Right lobe of liver (tissue), 6 donors: Measurements from ENCODE around the gene LMX1B. TPM values are rescaled to one million over a fixed set of nuclear protein-coding genes. Genes with fewer than 3 reads are reported as not detected.

Experiments
- ATAC-seq, 4 donors: fragments of 200-7000 bp; cut with Tn5 transposase; one replicate each; pipeline ENCODE4 v1.9.1; 2020; ENCODE audit warnings: mild to moderate bottlenecking in 4 of 4, moderate library complexity in 4 of 4
- DNase-seq, 3 donors: peaks; one replicate each; pipeline ENCODE4 v3.0.0-alpha.2; 2020
- H3K27ac ChIP-seq, 3 donors: fragments of 200-600 bp; one replicate each; pipeline ENCODE4 v1.8.0; 2022
- H3K27me3 ChIP-seq, 2 donors: fragments of 200-600 bp; one replicate each; pipeline ENCODE4 v1.8.0; 2022
- H3K36me3 ChIP-seq, 4 donors: fragments of 200-600 bp; sonication (generic) in 1 of 4; one replicate each; pipeline versions ENCODE4 v1.5.1 to v1.8.0; 2017 to 2022; ENCODE audit warnings: control low read depth in 1 of 4
- H3K4me1 ChIP-seq, 4 donors: fragments of 200-600 bp; sonication (generic) in 1 of 4; one replicate each; pipeline versions ENCODE4 v1.5.1 to v1.8.0; 2017 to 2022; ENCODE audit warnings: control low read depth in 1 of 4
- H3K4me3 ChIP-seq, 3 donors: fragments of 200-600 bp; one replicate each; pipeline ENCODE4 v1.8.0; 2022
- H3K9me3 ChIP-seq, 4 donors: fragments of 200-600 bp; sonication (generic) in 1 of 4; one replicate each; pipeline versions ENCODE4 v1.5.1 to v1.8.0; 2017 to 2022; ENCODE audit warnings: control low read depth in 1 of 4
- CTCF ChIP-seq, 4 donors: fragments of 200-600 bp in 3 of 4; fragments of 450-650 bp in 1 of 4; IDR thresholded peaks; one replicate each; pipeline versions ENCODE4 v1.5.1 to v1.8.0; 2016 to 2022; ENCODE audit warnings: antibody characterized with exemption in 4 of 4, mild to moderate bottlenecking in 2 of 4
- POLR2A ChIP-seq: fragments of 450-650 bp; IDR thresholded peaks from one replicate; pipeline ENCODE4 v1.6.1; 2017; ENCODE audit warnings: antibody characterized with exemption, mild to moderate bottlenecking
- whole genome bisulfite sequencing: methylation state at CpG from one replicate; pipeline ENCODE4 v1.1.6; 2018; ENCODE audit warnings: low coverage, low lambda C conversion rate; ENCODE audit not compliant: insufficient coverage; ENCODE audit errors: missing lambda C conversion rate; 5-methylcytosine and 5-hydroxymethylcytosine counted together
- intact Hi-C, 2 donors: fragments of 100-400 bp; cut with DNase I; formaldehyde crosslinking; loops; one replicate each; pipeline versions ENCODE4 v1.11.2 to v1.14.1; 2022
- total RNA-seq, 6 experiments: library from RNA; depleted of rRNA in 2 of 6; stranded (reverse); fragments of >200 nt in 2 of 6; fragmentation: NEBNext Ultra II Directional in 3 of 6; extraction: Animal tissue kit (Norgen Biotek cat#: 25700) in 3 of 6; gene quantifications; one replicate each; pipeline versions ENCODE4 v1.1.0 to v1.2.4, GENCODE V29; 2016 to 2023
- donor health status: DM: no; HTN: yes; CAD: no.
- donor health status: DM: no; HTN: no; CAD: no.
- donor health status: DM: no; HTN: no; CAD: no.
- donor health status: DM: no; HTN: yes; CAD: no.
- donor health status: DM: no; HTN: yes; CAD: no.

The LMX1B gene
- total RNA-seq, 6 experiments from 2014 or later = not detected

- TF ChIP-seq POLR2A (no peak), CTCF (IDR thresholded peaks at IDR 0.05) (no peak)
- no peaks in the 10 kb centered on the region for H3K9me3 ChIP-seq
- no peaks in the 10 kb centered on the region for H3K36me3 ChIP-seq
- H3K27ac ChIP-seq = no peak overlapping the region
- peaks cover 15 to 61% of the 10 kb centered on the region in 2 donors for H3K27me3 ChIP-seq
- 70% methylated on average over 6 of the region's 7 CpGs for WGBS
- H3K4me3 ChIP-seq = no peak overlapping the region
- no peak for DNase-seq
- peaks cover 0 to 15% (median 0%) of the 10 kb centered on the region in 4 donors for H3K4me1 ChIP-seq
- intact Hi-C loops = no loop called here
- no peak for ATAC-seq
Measured at GRCh38 chr9:126628146-126628545, 14.4 kb downstream of the LMX1B start.

GRCh38 chr9:126628969-126629674, 15.4 kb downstream of the LMX1B start:
- peaks cover 0 to 15% (median 0%) of the 10 kb centered on the region in 4 donors for H3K4me1 ChIP-seq
- no peak for ATAC-seq
- no peak overlapping the region for H3K4me3 ChIP-seq
- DNase-seq = no peak
- no peak for TF ChIP-seq POLR2A
- TF ChIP-seq CTCF (IDR thresholded peaks at IDR 0.05) = no peak
- no peaks in the 10 kb centered on the region for H3K9me3 ChIP-seq
- intact Hi-C loops = no loop called here
- no peak overlapping the region for H3K27ac ChIP-seq
- 36% methylated on average over 11 of the region's 11 CpGs for WGBS
- no peaks in the 10 kb centered on the region for H3K36me3 ChIP-seq
- peaks cover 5 to 51% of the 10 kb centered on the region in 2 donors for H3K27me3 ChIP-seq

GRCh38 chr9:126630458-126631237, 16.9 kb downstream of the LMX1B start:
- H3K27ac ChIP-seq = no peak overlapping the region
- no peak for DNase-seq
- H3K4me3 ChIP-seq = no peak overlapping the region
- no peaks in the 10 kb centered on the region for H3K36me3 ChIP-seq
- TF ChIP-seq CTCF (IDR thresholded peaks at IDR 0.05) (no peak), POLR2A (no peak)
- peaks cover 0 to 36% of the 10 kb centered on the region in 2 donors for H3K27me3 ChIP-seq
- ATAC-seq = no peak
- 17% methylated on average over 10 of the region's 20 CpGs for WGBS
- H3K4me1 ChIP-seq = peaks cover 0 to 7% (median 0%) of the 10 kb centered on the region in 4 donors
- intact Hi-C loops = no loop called here
- H3K9me3 ChIP-seq = no peaks in the 10 kb centered on the region

GRCh38 chr9:126631254-126631653, 17.5 kb downstream of the LMX1B start:
- peak in 2 of 4 donors; percentile 30 to 37 for ATAC-seq
- Histone ChIP-seq H3K27me3 (peaks cover 0 to 30% of the 10 kb centered on the region in 2 donors), H3K9me3 (no peaks in the 10 kb centered on the region), H3K4me3 (no peak overlapping the region), H3K4me1 (peaks cover 0 to under 1% (median 0%) of the 10 kb centered on the region in 4 donors), H3K36me3 (no peaks in the 10 kb centered on the region), H3K27ac (no peak overlapping the region)
- no peak for DNase-seq
- WGBS = 5% methylated on average over 2 of the region's 6 CpGs
- intact Hi-C loops = no loop called here
- no peak for TF ChIP-seq POLR2A
- no peak for TF ChIP-seq CTCF (IDR thresholded peaks at IDR 0.05)
